Mucosa of rectum (tissue), 2 donors: ENCODE measurements around the gene CITED1.

Source experiments
- H3K27ac ChIP-seq, 2 donors: one replicate each; pipeline ENCODE4 v1.7.0; 2013; ENCODE audit warnings: inconsistent platforms in 2 of 2, low read depth in 2 of 2, low read length in 2 of 2
- H3K27me3 ChIP-seq, 2 donors: one replicate each; pipeline ENCODE4 v1.7.0; 2013; ENCODE audit warnings: low read length in 2 of 2; ENCODE audit not compliant: control insufficient read depth in 2 of 2, insufficient read depth in 2 of 2
- H3K36me3 ChIP-seq, 2 donors: one replicate each; pipeline ENCODE4 v1.7.0; 2013; ENCODE audit warnings: low read length in 2 of 2; ENCODE audit not compliant: control insufficient read depth in 2 of 2, insufficient read depth in 2 of 2
- H3K4me1 ChIP-seq, 2 donors: one replicate each; pipeline ENCODE4 v1.7.0; 2013; ENCODE audit warnings: low read length in 2 of 2, mild to moderate bottlenecking in 1 of 2; ENCODE audit not compliant: control insufficient read depth in 2 of 2, insufficient read depth in 2 of 2
- H3K4me3 ChIP-seq, 2 donors: one replicate each; pipeline ENCODE4 v1.7.0; 2013; ENCODE audit warnings: low read length in 2 of 2
- H3K9ac ChIP-seq, 2 donors: one replicate each; pipeline ENCODE4 v1.7.0; 2013; ENCODE audit warnings: low read length in 2 of 2, low read depth in 1 of 2, mild to moderate bottlenecking in 1 of 2
- H3K9me3 ChIP-seq, 2 donors: one replicate each; pipeline ENCODE4 v1.7.0; 2013; ENCODE audit warnings: low read length in 2 of 2; ENCODE audit not compliant: control insufficient read depth in 2 of 2
- donor health status: healthy.
- donor health status: Normal muscosa, but diverticular disease.

The CITED1 gene

DNA sequence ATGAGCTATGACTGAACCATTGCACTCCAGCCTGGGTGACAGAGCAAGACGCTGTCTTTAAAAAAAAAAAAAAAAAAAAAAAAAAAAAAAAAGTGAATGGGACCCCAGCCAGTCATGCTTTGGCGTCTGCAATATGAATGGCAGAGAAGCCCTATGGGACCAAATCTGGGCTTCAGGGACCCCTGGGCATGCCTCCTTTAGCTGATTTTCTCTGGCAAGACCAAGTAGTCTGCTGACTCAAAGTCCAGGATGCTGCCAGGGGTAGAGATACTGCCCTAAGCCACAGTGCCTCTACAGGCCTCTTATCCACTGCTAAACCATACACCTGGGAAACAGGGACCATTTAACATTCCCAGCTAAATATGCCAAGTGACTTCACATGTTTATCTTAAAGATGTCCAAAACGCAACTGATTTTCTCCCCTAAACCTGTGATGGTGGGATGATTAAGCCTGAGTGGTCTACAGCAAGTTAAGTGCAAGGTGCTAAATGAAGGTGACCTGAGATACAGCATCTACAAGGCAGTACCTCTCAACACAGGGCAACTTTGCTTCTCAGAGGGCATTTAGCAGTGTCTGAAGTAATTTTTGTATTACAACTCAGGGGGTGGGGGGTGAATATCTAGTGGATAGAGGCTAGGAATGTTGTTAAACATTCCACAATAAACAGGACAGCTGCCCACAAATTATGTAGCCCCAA is 34.5 kb downstream of the CITED1 start:
- H3K9me3 ChIP-seq: no peaks in the 10 kb centered on the region
- H3K4me3 ChIP-seq: no peak overlapping the region
- no peak overlapping the region for H3K27ac ChIP-seq
- peaks cover 59 to 75% of the 10 kb centered on the region in 2 donors for H3K36me3 ChIP-seq
- no peak overlapping the region for H3K9ac ChIP-seq
- no peaks in the 10 kb centered on the region for H3K27me3 ChIP-seq
- peaks cover 12% of the 10 kb centered on the region in 2 donors for H3K4me1 ChIP-seq

GRCh38 chrX:72270316-72270866 is 35.3 kb downstream of the CITED1 start:
- H3K9ac ChIP-seq: no peak overlapping the region
- H3K27ac ChIP-seq: no peak overlapping the region
- H3K4me1 ChIP-seq: peaks cover 3 to 4% of the 10 kb centered on the region in 2 donors
- no peaks in the 10 kb centered on the region for H3K9me3 ChIP-seq
- peaks cover 57 to 77% of the 10 kb centered on the region in 2 donors for H3K36me3 ChIP-seq
- no peaks in the 10 kb centered on the region for H3K27me3 ChIP-seq
- no peak overlapping the region for H3K4me3 ChIP-seq

GRCh38 chrX:72269671-72270251 is 36.0 kb downstream of the CITED1 start:
- no peaks in the 10 kb centered on the region for H3K27me3 ChIP-seq
- no peak overlapping the region for H3K4me3 ChIP-seq
- H3K9ac ChIP-seq: no peak overlapping the region
- H3K36me3 ChIP-seq: peaks cover 50 to 73% of the 10 kb centered on the region in 2 donors
- no peak overlapping the region for H3K27ac ChIP-seq
- no peaks in the 10 kb centered on the region for H3K9me3 ChIP-seq
- peaks cover 0 to 2% of the 10 kb centered on the region in 2 donors for H3K4me1 ChIP-seq

- Histone ChIP-seq H3K27me3 (no peaks in the 10 kb centered on the region), H3K9me3 (no peaks in the 10 kb centered on the region), H3K4me1 (no peaks in the 10 kb centered on the region), H3K36me3 (peaks cover 41 to 63% of the 10 kb centered on the region in 2 donors), H3K27ac (no peak overlapping the region), H3K9ac (no peak overlapping the region), H3K4me3 (no peak overlapping the region)
These were observed 36.9 kb downstream of the CITED1 start for GRCh38 chrX:72268597-72269365.

DNA sequence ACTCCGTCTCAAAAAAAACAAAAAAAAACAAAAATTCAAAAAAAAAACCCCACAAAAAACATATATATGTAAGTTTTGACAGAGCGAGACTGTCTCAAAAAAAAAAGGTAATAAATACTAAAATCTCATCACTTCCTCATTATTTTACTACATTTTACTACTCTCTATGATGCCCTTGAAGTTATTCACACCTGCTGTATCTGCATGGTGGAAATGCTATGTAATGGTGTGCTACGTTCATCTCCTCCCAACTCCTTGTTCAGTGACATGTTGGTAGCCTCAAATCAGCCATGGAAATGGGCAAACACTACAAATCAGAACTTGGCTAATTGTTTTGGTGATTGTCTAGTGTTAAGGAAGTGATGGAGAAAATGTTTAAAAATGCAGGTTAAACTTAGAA is 40.5 kb downstream of the CITED1 start:
- Histone ChIP-seq H3K9me3 (no peaks in the 10 kb centered on the region), H3K36me3 (peaks cover 9 to 30% of the 10 kb centered on the region in 2 donors), H3K4me1 (no peaks in the 10 kb centered on the region), H3K27ac (no peak overlapping the region), H3K27me3 (no peaks in the 10 kb centered on the region), H3K4me3 (no peak overlapping the region), H3K9ac (no peak overlapping the region)

GRCh38 chrX:72262077-72262476 is 43.6 kb downstream of the CITED1 start:
- Histone ChIP-seq H3K27me3 (no peaks in the 10 kb centered on the region), H3K4me1 (no peaks in the 10 kb centered on the region), H3K9ac (no peak overlapping the region), H3K36me3 (peaks cover 0 to 2% of the 10 kb centered on the region in 2 donors), H3K27ac (no peak overlapping the region), H3K9me3 (no peaks in the 10 kb centered on the region), H3K4me3 (no peak overlapping the region)

GRCh38 chrX:72260448-72260847 is 45.3 kb downstream of the CITED1 start:
- Histone ChIP-seq H3K27ac (no peak overlapping the region), H3K4me3 (no peak overlapping the region), H3K27me3 (peaks cover 0 to 4% of the 10 kb centered on the region in 2 donors), H3K4me1 (no peaks in the 10 kb centered on the region), H3K9me3 (no peaks in the 10 kb centered on the region), H3K9ac (no peak overlapping the region), H3K36me3 (no peaks in the 10 kb centered on the region)

DNA sequence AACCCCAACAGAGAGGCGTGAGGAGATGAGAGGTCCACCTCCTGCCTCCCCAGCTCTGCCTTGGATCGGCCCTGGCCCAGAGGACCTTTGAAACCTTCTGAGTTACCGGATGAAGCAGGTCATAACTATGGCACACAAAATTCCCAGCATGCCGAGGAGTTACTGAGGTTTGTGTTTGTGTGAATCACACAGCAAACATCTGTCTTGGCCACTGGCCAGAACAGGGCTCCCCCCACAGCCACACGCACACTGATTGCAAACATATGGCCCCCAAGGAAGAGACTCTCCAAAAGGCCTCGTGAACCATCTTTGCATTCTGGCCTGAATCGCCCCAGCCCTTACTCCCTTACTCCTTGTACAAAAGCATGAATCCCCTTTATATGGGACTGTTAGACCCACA is 47.5 kb downstream of the CITED1 start:
- no peak overlapping the region for H3K9ac ChIP-seq
- H3K9me3 ChIP-seq: no peaks in the 10 kb centered on the region
- H3K27me3 ChIP-seq: peaks cover 0 to 7% of the 10 kb centered on the region in 2 donors
- H3K4me1 ChIP-seq: no peaks in the 10 kb centered on the region
- H3K27ac ChIP-seq: no peak overlapping the region
- H3K36me3 ChIP-seq: no peaks in the 10 kb centered on the region
- H3K4me3 ChIP-seq: no peak overlapping the region

GRCh38 chrX:72255864-72256263 is 49.9 kb downstream of the CITED1 start:
- Histone ChIP-seq H3K9me3 (no peaks in the 10 kb centered on the region), H3K36me3 (no peaks in the 10 kb centered on the region), H3K9ac (no peak overlapping the region), H3K4me3 (no peak overlapping the region), H3K4me1 (no peaks in the 10 kb centered on the region), H3K27me3 (peaks cover 0 to 7% of the 10 kb centered on the region in 2 donors), H3K27ac (no peak overlapping the region)

- no peaks in the 10 kb centered on the region for H3K36me3 ChIP-seq
- H3K4me3 ChIP-seq: no peak overlapping the region
These were observed 50.3 kb downstream of the CITED1 start for GRCh38 chrX:72255445-72255844.

More at GRCh38 chrX:72255445-72255844, 50.3 kb downstream of the CITED1 start:
- no peaks in the 10 kb centered on the region for H3K9me3 ChIP-seq
- H3K27ac ChIP-seq: no peak overlapping the region
- H3K9ac ChIP-seq: no peak overlapping the region
- H3K27me3 ChIP-seq: peaks cover 0 to 7% of the 10 kb centered on the region in 2 donors
- H3K4me1 ChIP-seq: no peaks in the 10 kb centered on the region
